Thyroid gland (tissue), 4 donors: ENCODE measurements around the gene HHAT. TPM values are rescaled to one million over a fixed set of nuclear protein-coding genes. Genes with fewer than 3 reads are reported as not detected.

Source experiments
- DNase-seq, 2 donors: peaks; one replicate each; pipeline ENCODE4 v3.0.0-alpha.2; 2019
- H3K27ac ChIP-seq, 3 donors: fragments of 200-600 bp; sonication (generic); 1 replicate in 2 of 3; 2 replicates in 1 of 3; pipeline ENCODE4 v1.5.1; 2016 to 2019; ENCODE audit warnings: mild to moderate bottlenecking in 1 of 3, moderate library complexity in 1 of 3
- H3K27me3 ChIP-seq: fragments of 200-600 bp; sonication (generic); one replicate; pipeline ENCODE4 v1.5.1; 2019
- H3K36me3 ChIP-seq, 2 donors: fragments of 200-600 bp; sonication (generic); one replicate each; pipeline ENCODE4 v1.5.1; 2016 to 2019
- H3K4me1 ChIP-seq, 2 donors: fragments of 200-600 bp; sonication (generic); one replicate each; pipeline ENCODE4 v1.5.1; 2017 to 2019
- H3K4me3 ChIP-seq, 3 donors: fragments of 200-600 bp; sonication (generic); replicated peaks in 1 of 3; 1 replicate in 2 of 3; 2 replicates in 1 of 3; pipeline ENCODE4 v1.5.1; 2016; ENCODE audit warnings: mild to moderate bottlenecking in 1 of 3
- H3K9me3 ChIP-seq: fragments of 200-600 bp; sonication (generic); one replicate; pipeline ENCODE4 v1.5.1; 2017
- CTCF ChIP-seq, 6 experiments: fragments of 200-600 bp in 3 of 6; fragments of 450-650 bp in 3 of 6; sonication (generic) in 3 of 6; IDR thresholded peaks; one replicate each; pipeline ENCODE4 v1.5.1; 2016 to 2019; ENCODE audit warnings: antibody characterized with exemption in 6 of 6, mild to moderate bottlenecking in 2 of 6, inconsistent platforms in 1 of 6, moderate library complexity in 1 of 6
- POLR2A ChIP-seq, 2 donors: fragments of 450-650 bp; IDR thresholded peaks; one replicate each; pipeline ENCODE4 v1.6.1; 2017; ENCODE audit warnings: antibody characterized with exemption in 2 of 2, mild to moderate bottlenecking in 2 of 2, moderate library complexity in 1 of 2
- WGBS, 2 donors: methylation state at CpG; one replicate each; pipeline ENCODE4 v1.1.5; 2017; 5-methylcytosine and 5-hydroxymethylcytosine counted together
- intact Hi-C: fragments of 100-400 bp; cut with DNase I; formaldehyde crosslinking; loops from one replicate; pipeline ENCODE4 v1.15.1; 2023
- total RNA-seq, 4 donors: library from RNA; depleted of rRNA; stranded (reverse); fragments of >200 nt; gene quantifications; one replicate each; pipeline ENCODE4 v1.2.3, GENCODE V29; 2016

The HHAT gene
- total RNA-seq, 4 donors from 2014 or later, result 7.9 to 15.9 (median 10.5) TPM

DNA sequence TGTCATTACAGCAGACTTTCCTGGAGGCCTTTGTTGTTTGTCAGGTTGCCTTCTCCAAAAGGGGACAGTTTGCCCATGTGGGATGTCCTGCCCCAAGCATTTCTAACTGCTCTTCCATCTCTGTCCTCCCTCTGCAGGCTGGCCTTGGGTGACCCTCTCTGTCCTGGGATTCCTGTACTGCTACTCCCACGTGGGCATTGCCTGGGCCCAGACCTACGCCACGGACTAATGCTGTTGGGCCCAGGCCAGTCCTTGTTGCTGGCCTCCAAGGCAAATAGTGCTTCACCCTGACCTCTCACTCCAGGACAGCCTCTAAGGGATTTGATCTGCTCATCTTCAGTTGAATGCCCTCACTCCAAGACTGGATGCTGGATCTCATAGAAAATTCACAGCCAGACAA lies 345.4 kb downstream of the HHAT start:
- 60 to 78% methylated on average over 1 to 3 of the region's 3 CpGs for WGBS, 2 donors

GRCh38 chr1:210676539-210676938 lies 347.8 kb downstream of the HHAT start:
- no peak for TF ChIP-seq CTCF (IDR thresholded peaks at IDR 0.05)
- no peak for TF ChIP-seq POLR2A (IDR thresholded peaks at IDR 0.05)
- H3K4me1 ChIP-seq, result no peaks in the 10 kb centered on the region
- H3K36me3 ChIP-seq, result no peaks in the 10 kb centered on the region
- no peak overlapping the region for H3K4me3 ChIP-seq
- WGBS, 2 donors, result 96% methylated on average over 3 of the region's 3 CpGs
- H3K9me3 ChIP-seq, result no peaks in the 10 kb centered on the region
- H3K27ac ChIP-seq, result no peak overlapping the region
- no peak for DNase-seq
- H3K27me3 ChIP-seq, result no peaks in the 10 kb centered on the region
- intact Hi-C loops, result no loop called here

More for the DNA sequence above, 345.4 kb downstream of the HHAT start:
- DNase-seq, result no peak
- intact Hi-C loops, result no loop called here
- Histone ChIP-seq H3K27me3 (no peaks in the 10 kb centered on the region), H3K4me1 (no peaks in the 10 kb centered on the region), H3K27ac (no peak overlapping the region), H3K9me3 (no peaks in the 10 kb centered on the region), H3K4me3 (no peak overlapping the region), H3K36me3 (no peaks in the 10 kb centered on the region)
- TF ChIP-seq CTCF (IDR thresholded peaks at IDR 0.05) (no peak), POLR2A (IDR thresholded peaks at IDR 0.05) (no peak)

DNA sequence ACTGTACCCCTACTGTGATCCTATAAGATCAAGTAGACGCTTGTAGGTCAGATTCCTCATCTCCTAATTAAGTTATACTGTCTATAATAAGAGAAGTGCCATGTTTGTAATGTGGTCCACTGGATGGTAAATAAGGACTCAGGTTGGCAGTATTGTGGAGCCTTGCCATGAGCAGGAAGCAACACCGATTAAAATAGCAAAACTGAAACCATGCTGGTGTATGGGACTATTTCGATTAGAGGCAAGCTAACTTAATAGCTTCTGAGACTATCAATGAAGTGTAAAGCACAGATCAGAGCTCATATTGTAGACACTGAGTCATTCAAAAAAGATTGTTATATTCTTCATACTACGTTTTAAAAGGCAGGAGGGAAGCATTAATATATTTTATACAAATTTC lies 348.8 kb downstream of the HHAT start:
- 95% methylated on average over 4 of the region's 4 CpGs for WGBS, 2 donors
- H3K36me3 ChIP-seq, result no peaks in the 10 kb centered on the region
- DNase-seq, result no peak
- no peaks in the 10 kb centered on the region for H3K27me3 ChIP-seq
- no peak overlapping the region for H3K27ac ChIP-seq
- intact Hi-C loops, result no loop called here
- no peak for TF ChIP-seq CTCF (IDR thresholded peaks at IDR 0.05)
- TF ChIP-seq POLR2A (IDR thresholded peaks at IDR 0.05), result no peak
- no peaks in the 10 kb centered on the region for H3K4me1 ChIP-seq
- H3K9me3 ChIP-seq, result no peaks in the 10 kb centered on the region
- no peak overlapping the region for H3K4me3 ChIP-seq

DNA sequence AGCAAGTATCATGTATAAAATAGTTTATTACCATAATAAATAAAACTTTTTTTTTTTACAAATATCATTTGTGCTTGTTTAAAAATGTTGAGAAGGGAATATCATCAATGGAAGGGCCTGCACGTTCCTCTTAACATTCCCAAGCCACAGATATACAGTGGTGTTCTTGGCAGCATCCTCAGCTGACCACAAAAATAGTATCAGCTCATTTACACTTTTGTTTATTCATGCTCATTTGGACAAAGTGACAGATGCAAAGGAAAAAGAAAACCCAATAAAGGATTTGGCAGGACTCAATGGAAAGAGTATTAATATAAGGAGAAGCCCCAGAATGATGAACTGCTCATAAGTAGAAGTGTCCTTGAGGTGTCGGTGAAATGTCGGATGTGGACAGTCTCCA lies 349.6 kb downstream of the HHAT start:
- DNase-seq, result no peak
- no peaks in the 10 kb centered on the region for H3K27me3 ChIP-seq

DNA sequence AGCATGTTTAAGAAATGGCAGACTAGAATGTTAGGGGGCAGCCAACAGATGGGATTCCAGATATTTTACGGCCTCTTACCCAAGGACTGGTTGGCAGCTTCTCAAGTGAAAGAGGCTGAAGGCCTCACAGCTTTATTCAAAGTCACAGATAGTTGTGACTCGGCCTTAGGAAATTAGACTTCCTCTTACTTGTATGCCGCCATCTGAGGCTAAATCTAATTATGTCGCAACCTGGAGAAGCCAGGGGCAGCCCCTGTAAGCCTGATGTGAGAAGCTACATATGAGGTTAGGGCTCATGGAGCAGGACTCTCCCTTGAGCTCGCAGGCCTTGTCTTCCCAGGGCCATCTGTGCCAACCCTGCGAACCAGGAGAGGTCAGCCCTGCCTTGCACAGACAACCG lies 352.5 kb downstream of the HHAT start:
- 89 to 93% methylated on average over 7 of the region's 7 CpGs for WGBS, 2 donors
- Histone ChIP-seq H3K4me1 (no peaks in the 10 kb centered on the region), H3K27ac (no peak overlapping the region), H3K27me3 (no peaks in the 10 kb centered on the region), H3K36me3 (no peaks in the 10 kb centered on the region), H3K4me3 (no peak overlapping the region), H3K9me3 (no peaks in the 10 kb centered on the region)
- no peak for DNase-seq
- TF ChIP-seq POLR2A (IDR thresholded peaks at IDR 0.05) (no peak), CTCF (IDR thresholded peaks at IDR 0.05) (no peak)
- intact Hi-C loops, result no loop called here

More for the DNA sequence above, 349.6 kb downstream of the HHAT start:
- no peaks in the 10 kb centered on the region for H3K36me3 ChIP-seq
- H3K27ac ChIP-seq, result no peak overlapping the region
- no peak overlapping the region for H3K4me3 ChIP-seq
- TF ChIP-seq POLR2A (IDR thresholded peaks at IDR 0.05), result no peak
- no peak for TF ChIP-seq CTCF (IDR thresholded peaks at IDR 0.05)
- no peaks in the 10 kb centered on the region for H3K9me3 ChIP-seq
- intact Hi-C loops, result no loop called here
- H3K4me1 ChIP-seq, result no peaks in the 10 kb centered on the region
- 91 to 95% methylated on average over 3 of the region's 3 CpGs for WGBS, 2 donors
